Esophagus muscularis mucosa (tissue), 4 donors: ENCODE data around the gene SPTSSB. TPM values are rescaled to one million over a fixed set of nuclear protein-coding genes. Genes with fewer than 3 reads are reported as not detected.

Experiments
- DNase-seq: peaks from one replicate; pipeline ENCODE4 v3.0.0-alpha.2; 2017; ENCODE audit errors: extremely low spot score
- H3K27ac ChIP-seq, 4 donors: fragments of 200-600 bp; sonication (generic); replicated peaks in 1 of 4; 1 replicate in 3 of 4; 2 replicates in 1 of 4; pipeline ENCODE4 v1.5.1; 2016 to 2019; ENCODE audit warnings: mild to moderate bottlenecking in 1 of 4
- H3K27me3 ChIP-seq, 4 donors: fragments of 200-600 bp; sonication (generic); one replicate each; pipeline versions ENCODE4 v1.5.1 to v1.6.0; 2016 to 2019
- H3K36me3 ChIP-seq, 4 donors: fragments of 200-600 bp; sonication (generic); one replicate each; pipeline ENCODE4 v1.5.1; 2016 to 2019
- H3K4me1 ChIP-seq, 4 donors: fragments of 200-600 bp; sonication (generic); one replicate each; pipeline ENCODE4 v1.5.1; 2016 to 2019
- H3K4me3 ChIP-seq, 4 donors: fragments of 200-600 bp; sonication (generic); 1 replicate in 2 of 4; 2 replicates in 2 of 4; pipeline ENCODE4 v1.5.1; 2016 to 2019; ENCODE audit warnings: mild to moderate bottlenecking in 4 of 4, moderate library complexity in 1 of 4
- H3K9me3 ChIP-seq, 4 donors: fragments of 200-600 bp; sonication (generic); 1 replicate in 3 of 4; 2 replicates in 1 of 4; pipeline ENCODE4 v1.5.1; 2016 to 2019
- CTCF ChIP-seq, 3 experiments: fragments of 200-600 bp in 2 of 3; fragments of 450-650 bp in 1 of 3; sonication (generic) in 2 of 3; IDR thresholded peaks; one replicate each; pipeline ENCODE4 v1.5.1; 2017 to 2019; ENCODE audit warnings: antibody characterized with exemption in 3 of 3, mild to moderate bottlenecking in 2 of 3, moderate library complexity in 1 of 3
- EP300 ChIP-seq: sonication (generic); formaldehyde crosslinking; IDR thresholded peaks from one replicate; pipeline ENCODE4 v1.6.1; 2017; ENCODE audit warnings: antibody characterized with exemption
- POLR2A ChIP-seq: fragments of 450-650 bp; IDR thresholded peaks from one replicate; pipeline ENCODE4 v1.6.1; 2017; ENCODE audit warnings: antibody characterized with exemption, moderate library complexity, mild to moderate bottlenecking, low read depth
- POLR2AphosphoS5 ChIP-seq, 2 donors: sonication (generic); formaldehyde crosslinking; IDR thresholded peaks; one replicate each; pipeline ENCODE4 v1.6.1; 2017; ENCODE audit warnings: antibody characterized with exemption in 2 of 2
- WGBS: methylation state at CpG from one replicate; pipeline ENCODE4 v1.1.5; 2018; 5-methylcytosine and 5-hydroxymethylcytosine counted together
- intact Hi-C: fragments of 100-400 bp; cut with DNase I; formaldehyde crosslinking; loops from one replicate; pipeline ENCODE4 v1.15.1; 2023
- total RNA-seq, 4 donors: library from RNA; depleted of rRNA; stranded (reverse); fragments of >200 nt; gene quantifications; one replicate each; pipeline versions ENCODE4 v1.1.0 to v1.2.1, GENCODE V29; 2016

SPTSSB gene
- total RNA-seq, 4 donors from 2014 or later = 0.13 TPM; not detected in 3

- Histone ChIP-seq H3K27ac (no peak overlapping the region), H3K36me3 (no peaks in the 10 kb centered on the region), H3K4me1 (no peaks in the 10 kb centered on the region), H3K4me3 (no peak overlapping the region), H3K9me3 (no peaks in the 10 kb centered on the region), H3K27me3 (no peaks in the 10 kb centered on the region)
- no peak for TF ChIP-seq CTCF (IDR thresholded peaks at IDR 0.05)
- no peak for DNase-seq
- intact Hi-C loops = no loop called here
These were observed 12.8 kb downstream of the SPTSSB start for GRCh38 chr3:161358488-161358887.

GRCh38 chr3:161356287-161356686, 15.0 kb downstream of the SPTSSB start:
- Histone ChIP-seq H3K36me3 (no peaks in the 10 kb centered on the region), H3K4me3 (no peak overlapping the region), H3K27ac (no peak overlapping the region), H3K9me3 (no peaks in the 10 kb centered on the region), H3K4me1 (no peaks in the 10 kb centered on the region), H3K27me3 (no peaks in the 10 kb centered on the region)
- no peak for DNase-seq
- intact Hi-C loops = no loop called here
- TF ChIP-seq EP300 (no peak), CTCF (IDR thresholded peaks at IDR 0.05) (no peak), POLR2A (no peak), POLR2AphosphoS5 (IDR thresholded peaks at IDR 0.05) (no peak)
- 89% methylated on average over 1 of the region's 1 CpG for WGBS

DNA sequence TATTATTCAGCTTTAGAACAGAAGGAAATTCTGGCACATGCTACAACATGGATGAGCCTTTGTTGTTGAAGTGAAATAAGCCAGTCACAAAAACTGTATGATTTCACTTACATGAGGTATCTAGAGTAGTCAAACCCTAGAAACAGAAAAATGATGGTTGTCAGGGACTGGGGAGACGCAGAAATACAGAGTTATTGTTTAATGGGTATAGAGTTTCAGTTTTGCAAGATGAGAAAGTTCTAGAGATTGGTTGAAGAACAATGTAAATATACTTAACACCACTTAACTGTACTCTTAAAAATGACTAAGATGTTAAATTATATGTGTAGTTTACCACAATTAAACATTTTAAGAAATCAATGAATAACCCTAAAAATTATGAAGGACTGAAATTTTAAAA, 15.8 kb downstream of the SPTSSB start:
- intact Hi-C loops = no loop called here
- no peak for DNase-seq
- Histone ChIP-seq H3K4me1 (no peaks in the 10 kb centered on the region), H3K27me3 (no peaks in the 10 kb centered on the region), H3K9me3 (no peaks in the 10 kb centered on the region), H3K4me3 (no peak overlapping the region), H3K36me3 (no peaks in the 10 kb centered on the region), H3K27ac (no peak overlapping the region)
- WGBS = 75% methylated on average over 1 of the region's 1 CpG
- TF ChIP-seq POLR2A (no peak), CTCF (IDR thresholded peaks at IDR 0.05) (no peak), POLR2AphosphoS5 (IDR thresholded peaks at IDR 0.05) (no peak), EP300 (no peak)

- H3K4me3 ChIP-seq = no peak overlapping the region
- whole genome bisulfite sequencing = 87% methylated on average over 2 of the region's 2 CpGs
- H3K27ac ChIP-seq = no peak overlapping the region
- intact Hi-C loops = no loop called here
- no peaks in the 10 kb centered on the region for H3K4me1 ChIP-seq
- no peaks in the 10 kb centered on the region for H3K36me3 ChIP-seq
- H3K9me3 ChIP-seq = no peaks in the 10 kb centered on the region
- DNase-seq = no peak
- no peak for TF ChIP-seq CTCF (IDR thresholded peaks at IDR 0.05)
- TF ChIP-seq EP300 = no peak
- TF ChIP-seq POLR2A = no peak
- TF ChIP-seq POLR2AphosphoS5 (IDR thresholded peaks at IDR 0.05) = no peak
- H3K27me3 ChIP-seq = no peaks in the 10 kb centered on the region
These were observed 16.8 kb downstream of the SPTSSB start for GRCh38 chr3:161354554-161354953.

- DNase-seq = no peak
- H3K4me1 ChIP-seq = no peaks in the 10 kb centered on the region
- no peak overlapping the region for H3K4me3 ChIP-seq
- WGBS = 90% methylated on average over 1 of the region's 1 CpG
- intact Hi-C loops = no loop called here
- H3K27me3 ChIP-seq = no peaks in the 10 kb centered on the region
- H3K27ac ChIP-seq = no peak overlapping the region
- H3K9me3 ChIP-seq = no peaks in the 10 kb centered on the region
- no peak for TF ChIP-seq POLR2AphosphoS5 (IDR thresholded peaks at IDR 0.05)
- no peak for TF ChIP-seq EP300
- no peak for TF ChIP-seq POLR2A
- no peaks in the 10 kb centered on the region for H3K36me3 ChIP-seq
These were observed 20.0 kb downstream of the SPTSSB start for GRCh38 chr3:161351330-161351729.
